ENCODE results near the gene SRP14. TPM values are rescaled to one million over a fixed set of nuclear protein-coding genes. Genes with fewer than 3 reads are reported as not detected.
A peak's percentile ranks its signal among the peaks of the same experiment; 100 is the strongest.

The SRP14 gene
- total RNA-seq, 1 donor from 2014 or later: 409 TPM

- no peak for TF ChIP-seq POLR2AphosphoS5 (IDR thresholded peaks at IDR 0.05; ENCODE audit: insufficient read depth in 1 of 2, low read depth in 1 of 2)
- no peak for TF ChIP-seq CTCF (IDR thresholded peaks at IDR 0.05)
- TF ChIP-seq POLR2A (IDR thresholded peaks at IDR 0.05): no peak
- DNase-seq (ENCODE audit: extremely low spot score in 2 of 2): no peak
- Histone ChIP-seq H3K9me3 (no peaks in the 10 kb centered on the region), H3K36me3 (no peaks in the 10 kb centered on the region), H3K27ac (no peak overlapping the region), H3K4me1 (peaks cover 33% of the 10 kb centered on the region), H3K4me3 (no peak overlapping the region), H3K27me3 (no peaks in the 10 kb centered on the region)
- intact Hi-C loops (cut with DNase I): no loop called here
Measured at GRCh38 chr15:40070608-40071218, 31.7 kb upstream of the SRP14 start.

GRCh38 chr15:40070166-40070557 lies 31.2 kb upstream of the SRP14 start:
- no peaks in the 10 kb centered on the region for H3K9me3 ChIP-seq
- H3K27me3 ChIP-seq: no peaks in the 10 kb centered on the region
- DNase-seq (ENCODE audit: extremely low spot score in 2 of 2): no peak
- H3K4me1 ChIP-seq: peaks cover 29% of the 10 kb centered on the region
- no peak overlapping the region for H3K4me3 ChIP-seq
- intact Hi-C loops (cut with DNase I): no loop called here
- TF ChIP-seq POLR2A (IDR thresholded peaks at IDR 0.05) (no peak), CTCF (IDR thresholded peaks at IDR 0.05) (no peak), POLR2AphosphoS5 (IDR thresholded peaks at IDR 0.05; ENCODE audit: insufficient read depth in 1 of 2, low read depth in 1 of 2) (no peak)
- peak overlapping the region; percentile 84 for H3K27ac ChIP-seq
- no peaks in the 10 kb centered on the region for H3K36me3 ChIP-seq

- no peak for TF ChIP-seq CTCF (IDR thresholded peaks at IDR 0.05)
- TF ChIP-seq POLR2AphosphoS5 (IDR thresholded peaks at IDR 0.05; ENCODE audit: insufficient read depth in 1 of 2, low read depth in 1 of 2): peak in 1 of 2 donors; percentile 55
Measured at GRCh38 chr15:40069178-40070165, 30.5 kb upstream of the SRP14 start.

GRCh38 chr15:40067921-40068624 lies 29.1 kb upstream of the SRP14 start:
- H3K4me3 ChIP-seq: no peak overlapping the region
- peaks cover 32% of the 10 kb centered on the region for H3K4me1 ChIP-seq
- TF ChIP-seq CTCF (IDR thresholded peaks at IDR 0.05) (no peak), POLR2AphosphoS5 (IDR thresholded peaks at IDR 0.05; ENCODE audit: insufficient read depth in 1 of 2, low read depth in 1 of 2) (no peak), POLR2A (IDR thresholded peaks at IDR 0.05) (no peak)
- intact Hi-C loops (cut with DNase I): no loop called here
- H3K9me3 ChIP-seq: no peaks in the 10 kb centered on the region
- no peak for DNase-seq (ENCODE audit: extremely low spot score in 2 of 2)
- no peaks in the 10 kb centered on the region for H3K36me3 ChIP-seq
- no peak overlapping the region for H3K27ac ChIP-seq
- no peaks in the 10 kb centered on the region for H3K27me3 ChIP-seq

More at GRCh38 chr15:40069178-40070165, 30.5 kb upstream of the SRP14 start:
- no peak for DNase-seq (ENCODE audit: extremely low spot score in 2 of 2)
- peaks cover 25% of the 10 kb centered on the region for H3K4me1 ChIP-seq
- intact Hi-C loops (cut with DNase I): no loop called here
- H3K27ac ChIP-seq: peak overlapping the region; percentile 84
- no peaks in the 10 kb centered on the region for H3K9me3 ChIP-seq
- H3K27me3 ChIP-seq: no peaks in the 10 kb centered on the region
- no peak overlapping the region for H3K4me3 ChIP-seq
- no peaks in the 10 kb centered on the region for H3K36me3 ChIP-seq
